Transverse colon (tissue), 4 donors: ENCODE measurements around the gene RFX3.

ENCODE experiments used
- CTCF ChIP-seq, 5 experiments: fragments of 200-600 bp in 3 of 5; fragments of 450-650 bp in 2 of 5; sonication (generic) in 3 of 5; IDR thresholded peaks; 1 replicate in 2 of 5; 2 replicates in 3 of 5; pipeline ENCODE4 v1.5.1; 2016 to 2017; ENCODE audit warnings: antibody characterized with exemption in 5 of 5, inconsistent platforms in 3 of 5, mild to moderate bottlenecking in 2 of 5, moderate library complexity in 1 of 5
- POLR2A ChIP-seq: fragments of 450-650 bp; IDR thresholded peaks from one replicate; pipeline ENCODE4 v1.6.1; 2016; ENCODE audit warnings: antibody characterized with exemption, mild to moderate bottlenecking, moderate library complexity
- POLR2AphosphoS5 ChIP-seq, 3 donors: sonication (generic); formaldehyde crosslinking; IDR thresholded peaks; one replicate each; pipeline ENCODE4 v1.6.1; 2016; ENCODE audit warnings: antibody characterized with exemption in 3 of 3

GRCh38 chr9:3480353-3480655, 45.5 kb downstream of the RFX3 start:
- no peak for TF ChIP-seq POLR2AphosphoS5 (IDR thresholded peaks at IDR 0.05)
- no peak for TF ChIP-seq POLR2A
- no peak for TF ChIP-seq CTCF (IDR thresholded peaks at IDR 0.05)
